Mucosa of descending colon (tissue), 3 donors: ENCODE measurements around the gene COL23A1. TPM values are rescaled to one million over a fixed set of nuclear protein-coding genes. Genes with fewer than 3 reads are reported as not detected.

Experiments used
- ATAC-seq: fragments of 200-7000 bp; cut with Tn5 transposase; one replicate; pipeline ENCODE4 v1.9.1; 2020; ENCODE audit warnings: mild to moderate bottlenecking, moderate library complexity
- DNase-seq, 3 donors: peaks; one replicate each; pipeline ENCODE4 v3.0.0-alpha.2; 2020
- H3K36me3 ChIP-seq: fragments of 200-600 bp; one replicate; pipeline ENCODE4 v1.8.0; 2021; ENCODE audit warnings: low read depth, mild to moderate bottlenecking
- H3K4me1 ChIP-seq: fragments of 200-600 bp; one replicate; pipeline ENCODE4 v1.8.0; 2021; ENCODE audit warnings: low read depth, mild to moderate bottlenecking
- H3K4me3 ChIP-seq: fragments of 200-600 bp; one replicate; pipeline ENCODE4 v1.8.0; 2021; ENCODE audit warnings: mild to moderate bottlenecking
- H3K9me3 ChIP-seq: fragments of 200-600 bp; one replicate; pipeline ENCODE4 v1.8.0; 2021; ENCODE audit warnings: mild to moderate bottlenecking
- intact Hi-C, 2 donors: fragments of 100-400 bp; cut with DNase I in 1 of 2; cut with micrococcal nuclease in 1 of 2; formaldehyde crosslinking; loops; one replicate each; pipeline versions ENCODE4 v1.11.0 to v1.11.1; 2022; cut with DNase I, micrococcal nuclease
- total RNA-seq, 3 donors: library from RNA; stranded (reverse); fragmentation: NEBNext Ultra II Directional in 2 of 3; extraction: Animal tissue kit (Norgen Biotek cat#: 25700) in 2 of 3; gene quantifications; one replicate each; pipeline versions ENCODE4 v1.2.1 to v1.2.4, GENCODE V29; 2021 to 2023
- TF ChIP-seq, protein P1 (sequence below): fragments of 200-600 bp; IDR thresholded peaks from one replicate; pipeline ENCODE4 v1.8.0; 2022; ENCODE audit warnings: antibody characterized with exemption, mild to moderate bottlenecking
- donor health status: DM: no; HTN: no; CAD: no; lungs with moderate emphysema.
- donor health status: DM: no; HTN: no; CAD: no.
- donor health status: DM: no; HTN: yes; CAD: no.

Gene COL23A1
- total RNA-seq, 3 donors from 2014 or later = 0.17 to 2.7 (median 0.43) TPM

DNA sequence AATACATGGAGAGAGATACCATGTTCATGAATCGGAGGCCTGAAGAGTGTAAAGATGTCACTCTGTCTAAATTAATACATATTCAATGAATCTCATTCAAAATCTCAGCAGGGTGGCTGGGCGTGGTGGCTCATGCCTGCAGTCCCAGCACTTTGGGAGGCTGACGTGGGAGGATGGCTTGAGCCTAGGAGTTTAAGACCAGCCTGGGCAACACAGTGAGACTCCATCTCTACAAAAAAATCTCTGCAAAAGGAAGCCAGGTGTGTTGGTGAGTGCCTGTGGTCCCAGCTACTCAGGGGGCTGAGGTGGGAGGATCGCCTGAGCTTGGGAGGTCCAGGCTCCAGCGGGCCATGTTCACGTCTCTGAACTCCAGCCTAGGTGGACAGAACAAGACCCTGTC, 49.7 kb downstream of the COL23A1 start:
- ATAC-seq (no peak), DNase-seq (no peak)
- Histone ChIP-seq H3K4me1 (no peaks in the 10 kb centered on the region), H3K4me3 (no peak overlapping the region), H3K9me3 (no peaks in the 10 kb centered on the region), H3K36me3 (no peaks in the 10 kb centered on the region)
- intact Hi-C loops = no loop called here
- TF ChIP-seq, protein P1, sequence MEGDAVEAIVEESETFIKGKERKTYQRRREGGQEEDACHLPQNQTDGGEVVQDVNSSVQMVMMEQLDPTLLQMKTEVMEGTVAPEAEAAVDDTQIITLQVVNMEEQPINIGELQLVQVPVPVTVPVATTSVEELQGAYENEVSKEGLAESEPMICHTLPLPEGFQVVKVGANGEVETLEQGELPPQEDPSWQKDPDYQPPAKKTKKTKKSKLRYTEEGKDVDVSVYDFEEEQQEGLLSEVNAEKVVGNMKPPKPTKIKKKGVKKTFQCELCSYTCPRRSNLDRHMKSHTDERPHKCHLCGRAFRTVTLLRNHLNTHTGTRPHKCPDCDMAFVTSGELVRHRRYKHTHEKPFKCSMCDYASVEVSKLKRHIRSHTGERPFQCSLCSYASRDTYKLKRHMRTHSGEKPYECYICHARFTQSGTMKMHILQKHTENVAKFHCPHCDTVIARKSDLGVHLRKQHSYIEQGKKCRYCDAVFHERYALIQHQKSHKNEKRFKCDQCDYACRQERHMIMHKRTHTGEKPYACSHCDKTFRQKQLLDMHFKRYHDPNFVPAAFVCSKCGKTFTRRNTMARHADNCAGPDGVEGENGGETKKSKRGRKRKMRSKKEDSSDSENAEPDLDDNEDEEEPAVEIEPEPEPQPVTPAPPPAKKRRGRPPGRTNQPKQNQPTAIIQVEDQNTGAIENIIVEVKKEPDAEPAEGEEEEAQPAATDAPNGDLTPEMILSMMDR = no peak

DNA sequence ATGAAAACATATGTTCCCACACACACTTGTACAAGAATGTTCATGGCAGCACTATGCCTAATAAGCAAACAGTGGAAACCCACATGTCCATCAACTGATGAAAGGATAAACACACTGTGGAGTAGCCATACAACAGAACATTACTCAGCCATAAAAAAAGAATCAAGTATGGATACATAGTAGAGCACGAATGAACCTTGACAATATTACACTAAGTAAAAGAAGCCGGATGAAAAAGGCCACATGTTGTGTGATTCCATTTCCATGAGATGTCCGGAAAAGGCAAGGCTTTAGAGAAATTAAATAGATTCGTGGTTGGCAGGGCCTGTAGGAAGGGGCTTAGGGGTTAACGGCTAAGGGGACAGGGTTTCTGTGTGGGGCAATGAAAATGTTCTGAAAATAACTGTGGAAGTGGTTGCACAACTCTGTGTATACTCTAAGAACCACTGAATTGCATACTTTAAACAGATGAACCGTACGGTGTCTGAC, 51.4 kb downstream of the COL23A1 start:
- ATAC-seq = peak; percentile 31
- TF ChIP-seq, protein P1 = no peak

DNA sequence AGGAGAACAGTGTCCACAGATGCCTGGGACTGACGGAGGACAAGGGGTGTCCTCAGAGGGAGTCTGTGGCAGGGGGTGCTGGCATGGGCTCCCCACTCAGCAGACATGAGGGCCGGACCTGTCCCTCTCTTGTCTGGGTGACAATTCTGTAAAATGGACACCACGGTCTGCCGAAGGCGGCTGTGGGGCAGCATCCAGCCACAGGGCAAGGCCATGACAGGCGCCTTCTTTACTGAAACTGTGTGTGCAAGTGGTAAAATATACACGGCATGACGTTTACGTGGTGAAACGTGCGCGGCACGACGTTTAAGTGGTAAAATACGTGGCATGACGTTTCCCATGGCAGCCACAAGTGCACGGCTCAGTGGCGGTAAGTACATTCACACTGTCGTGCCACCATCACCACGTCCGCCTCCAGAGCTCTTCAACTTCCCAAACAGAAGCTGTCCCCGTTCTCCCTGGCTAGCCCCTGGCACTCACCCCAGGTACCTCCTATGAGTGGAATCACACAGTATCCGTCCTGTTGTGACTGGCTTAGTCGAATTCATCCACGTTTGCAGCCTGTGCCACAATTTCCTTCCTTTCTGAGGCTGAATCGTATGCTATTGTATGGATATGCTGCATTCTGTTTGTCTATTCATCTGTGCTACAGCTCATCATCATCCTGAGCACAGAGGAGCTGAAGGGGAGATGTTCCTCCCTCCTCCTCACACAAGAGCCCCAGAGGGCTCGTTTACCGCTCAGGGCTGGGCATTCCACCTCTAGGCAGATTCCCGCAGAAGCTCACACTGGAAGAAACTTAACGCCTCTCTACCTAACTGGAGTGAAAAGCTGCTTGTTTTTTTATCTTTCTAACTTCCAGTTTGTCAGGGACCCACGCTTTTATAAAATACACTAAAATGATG, 52.5 kb downstream of the COL23A1 start:
- no peaks in the 10 kb centered on the region for H3K4me1 ChIP-seq
- intact Hi-C loops = no loop called here
- DNase-seq (no peak), ATAC-seq (no peak)
- no peak overlapping the region for H3K4me3 ChIP-seq
- no peaks in the 10 kb centered on the region for H3K9me3 ChIP-seq
- no peaks in the 10 kb centered on the region for H3K36me3 ChIP-seq
- TF ChIP-seq, protein P1 = no peak

More for the DNA sequence above, 51.4 kb downstream of the COL23A1 start:
- Histone ChIP-seq H3K9me3 (no peaks in the 10 kb centered on the region), H3K4me3 (no peak overlapping the region), H3K4me1 (no peaks in the 10 kb centered on the region), H3K36me3 (no peaks in the 10 kb centered on the region)
- intact Hi-C loops = no loop called here
- no peak for DNase-seq

DNA sequence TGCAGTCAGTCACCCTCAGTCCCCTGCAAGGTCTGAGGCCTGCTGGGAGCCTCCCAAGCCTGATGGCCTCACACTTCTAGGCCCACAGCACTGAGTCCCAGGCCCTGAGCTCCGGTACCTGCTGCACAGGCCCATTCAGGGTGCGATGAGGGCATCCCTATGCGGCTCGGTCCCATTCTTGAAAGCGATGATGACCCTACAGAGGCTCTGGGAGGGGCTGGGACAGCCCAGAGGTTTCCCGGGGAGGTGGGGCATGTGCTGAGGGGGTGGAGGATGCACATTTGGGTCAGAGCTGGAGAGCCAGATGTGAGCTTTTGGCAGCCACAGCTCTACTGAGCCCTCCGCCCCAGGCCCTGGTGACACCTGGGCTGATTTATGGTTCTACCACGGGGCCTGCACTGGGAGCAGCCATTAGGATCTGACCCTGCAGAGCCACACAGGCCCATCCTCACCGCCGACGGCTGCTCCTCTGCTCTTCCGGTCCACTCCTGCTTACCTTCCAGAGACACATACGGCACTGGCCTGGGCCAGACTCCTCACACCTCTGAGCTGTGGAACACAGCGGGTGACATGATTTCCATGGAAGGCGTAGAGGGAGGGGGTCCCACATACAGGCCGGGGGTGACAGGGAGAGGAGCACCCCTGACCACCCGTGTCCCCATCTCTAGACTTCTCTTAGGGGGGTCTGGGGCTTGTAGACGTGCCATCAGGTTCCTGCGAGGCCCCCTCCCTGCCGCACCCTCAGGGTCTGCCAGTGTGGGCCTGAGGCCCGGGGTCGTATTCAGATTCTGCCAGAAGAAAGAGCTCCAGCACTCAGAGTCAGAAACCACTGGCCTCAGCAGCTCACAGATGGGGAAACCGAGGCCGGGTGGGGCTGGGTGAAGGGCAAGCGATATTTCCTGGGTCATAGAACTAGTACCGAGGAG, 53.4 kb downstream of the COL23A1 start:
- DNase-seq (no peak), ATAC-seq (no peak)
- no peaks in the 10 kb centered on the region for H3K4me1 ChIP-seq
- H3K4me3 ChIP-seq = no peak overlapping the region
- TF ChIP-seq, protein P1 = no peak
- H3K9me3 ChIP-seq = no peaks in the 10 kb centered on the region
- no peaks in the 10 kb centered on the region for H3K36me3 ChIP-seq
- intact Hi-C loops = no loop called here

DNA sequence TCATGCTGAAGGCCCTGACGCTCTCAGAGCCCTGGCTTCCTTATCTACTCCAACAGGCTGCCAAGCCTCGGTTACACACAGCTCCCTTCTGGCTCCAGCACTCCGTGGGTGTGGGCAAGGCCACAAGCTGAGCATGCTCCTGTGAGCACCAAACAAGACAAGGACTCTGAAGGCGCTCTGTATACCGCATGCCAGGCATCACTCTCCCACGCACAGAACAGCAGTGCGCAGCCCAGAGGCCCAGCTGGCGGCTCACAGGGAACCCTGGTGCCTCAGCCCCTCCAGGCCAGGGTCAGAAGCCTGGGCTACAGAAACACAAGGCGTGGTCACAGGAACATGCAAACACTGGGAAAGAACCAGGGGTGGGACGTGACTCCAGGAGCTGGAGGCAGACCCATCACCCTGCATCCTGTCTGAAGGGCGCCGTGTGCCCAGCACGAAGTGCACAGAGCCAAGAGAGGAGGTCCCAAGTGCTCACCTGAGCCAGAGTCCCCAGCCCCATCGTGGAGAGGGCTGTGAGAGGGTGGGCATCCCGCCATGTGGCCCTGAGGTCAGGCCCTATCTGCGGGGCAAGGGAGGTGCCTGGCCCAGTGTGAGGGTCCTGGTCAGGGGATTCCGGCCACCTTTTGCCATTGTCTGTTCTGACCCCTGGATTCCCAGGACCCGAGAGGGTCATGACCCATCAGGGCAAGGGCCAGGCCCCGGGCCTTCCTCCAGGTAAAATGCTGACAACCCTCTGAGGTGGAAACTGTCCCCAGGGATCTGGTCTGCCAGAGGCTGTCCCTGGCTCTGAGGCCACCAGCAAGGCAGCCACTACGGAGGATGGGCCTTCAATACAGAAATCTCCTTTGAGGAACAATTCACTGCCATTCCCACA, 54.7 kb downstream of the COL23A1 start:
- no peak for DNase-seq
- Histone ChIP-seq H3K36me3 (no peaks in the 10 kb centered on the region), H3K9me3 (no peaks in the 10 kb centered on the region), H3K4me1 (no peaks in the 10 kb centered on the region), H3K4me3 (no peak overlapping the region)
- TF ChIP-seq, protein P1 = no peak
- peak; percentile 11 for ATAC-seq
- intact Hi-C loops = no loop called here
